NCI-H526 treated with DMSO at 0.1 percent for 48 hours (cell line): Measurements from ENCODE around the gene PARP6.
"Not testable (repeated sequence)": the region's sequence is repeated elsewhere in the genome, so short reads cannot be mapped to it uniquely, and the experiment has no call there.

Experiments used
- DNase-seq: peaks from one replicate; lab custom pipeline; 2025; lab: John Stamatoyannopoulos, UW

PARP6 gene

DNA sequence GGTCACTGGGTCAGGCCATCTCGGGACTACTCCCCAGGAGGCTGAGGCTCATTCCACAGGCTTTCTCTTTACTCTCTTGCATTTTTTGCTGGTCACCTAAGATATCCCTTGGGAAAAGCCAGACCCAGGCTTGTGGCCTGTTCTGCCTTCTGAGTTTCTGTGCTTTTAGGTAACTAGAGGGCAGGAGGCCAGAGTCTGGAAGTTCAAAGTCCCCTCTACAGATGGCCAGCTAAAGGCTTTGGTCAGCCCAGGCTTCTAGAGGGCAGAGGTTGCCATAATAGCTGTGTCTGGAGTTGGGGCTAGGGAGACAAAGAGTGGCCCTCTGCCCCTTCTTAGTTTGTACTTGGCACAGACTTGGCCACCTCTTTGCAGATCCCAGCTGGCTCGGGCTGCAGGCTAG, 8.4 kb upstream of the PARP6 start:
- DNase-seq: no peak

DNA sequence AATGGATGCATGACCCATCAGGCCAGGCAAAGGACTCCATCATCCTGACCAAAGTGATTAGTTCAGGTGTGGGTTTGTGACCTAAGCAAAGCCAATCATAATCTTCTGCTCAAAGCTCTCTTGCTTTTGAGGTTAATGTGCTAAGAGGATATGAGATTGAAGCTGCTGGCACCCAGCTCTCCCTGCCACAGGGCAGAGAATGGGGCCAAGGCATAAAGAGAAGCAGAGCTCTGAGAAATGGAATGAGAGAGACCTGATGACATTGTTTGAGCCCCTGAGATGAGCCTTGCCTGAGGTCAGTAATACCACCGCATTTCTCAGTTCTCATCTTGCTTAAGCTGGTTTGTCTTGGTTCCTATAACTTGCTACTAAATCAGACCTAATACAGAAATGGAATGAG, 6.4 kb upstream of the PARP6 start:
- DNase-seq: no peak

DNA sequence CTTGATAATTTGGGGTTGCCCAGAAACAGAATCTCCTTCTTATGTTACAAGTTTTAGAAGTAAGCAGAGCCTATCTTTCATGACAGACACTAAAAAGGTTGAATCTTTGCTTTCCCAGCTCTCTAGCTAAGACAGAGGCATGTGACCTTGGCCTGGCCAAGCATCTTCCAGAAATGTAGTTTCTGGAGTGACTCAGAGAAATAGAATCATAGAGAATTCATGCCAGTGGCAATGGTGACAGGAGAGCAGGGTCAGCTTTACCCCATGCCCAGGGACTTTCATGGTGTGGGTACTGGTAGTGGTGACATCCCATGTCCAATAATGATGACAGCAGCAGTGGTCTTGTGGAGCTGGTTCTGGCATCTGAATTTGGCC, 4.0 kb upstream of the PARP6 start:
- no peak for DNase-seq

DNA sequence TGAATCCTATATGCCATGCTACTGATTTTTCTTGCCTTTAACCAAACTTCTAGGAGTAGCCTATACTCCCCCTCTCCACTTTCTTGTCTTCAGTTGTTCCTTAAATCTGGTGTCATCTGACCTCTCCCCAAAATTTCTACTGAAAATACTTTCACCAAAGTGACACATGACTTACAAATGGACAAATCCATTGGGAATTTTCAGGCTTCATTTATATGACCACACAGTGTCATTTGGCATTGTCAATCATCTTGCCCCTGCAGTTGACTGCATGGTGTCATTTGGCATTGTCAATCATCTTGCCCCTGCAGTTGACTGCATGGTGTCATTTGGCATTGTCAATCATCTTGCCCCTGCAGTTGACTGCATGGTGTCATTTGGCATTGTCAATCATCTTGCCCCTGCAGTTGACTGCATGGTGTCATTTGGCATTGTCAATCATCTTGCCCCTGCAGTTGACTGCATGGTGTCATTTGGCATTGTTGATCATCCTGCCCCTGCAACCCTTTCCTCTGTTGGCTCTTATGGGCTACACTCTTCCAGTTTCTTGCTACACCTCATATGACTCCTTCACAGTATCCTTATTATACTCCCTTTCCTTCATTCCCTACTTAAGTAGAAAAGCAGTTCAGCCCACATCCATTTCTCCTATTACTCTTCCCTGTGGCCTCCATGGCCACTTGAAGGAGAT, 3.4 kb upstream of the PARP6 start:
- not testable (repeated sequence) for DNase-seq

DNA sequence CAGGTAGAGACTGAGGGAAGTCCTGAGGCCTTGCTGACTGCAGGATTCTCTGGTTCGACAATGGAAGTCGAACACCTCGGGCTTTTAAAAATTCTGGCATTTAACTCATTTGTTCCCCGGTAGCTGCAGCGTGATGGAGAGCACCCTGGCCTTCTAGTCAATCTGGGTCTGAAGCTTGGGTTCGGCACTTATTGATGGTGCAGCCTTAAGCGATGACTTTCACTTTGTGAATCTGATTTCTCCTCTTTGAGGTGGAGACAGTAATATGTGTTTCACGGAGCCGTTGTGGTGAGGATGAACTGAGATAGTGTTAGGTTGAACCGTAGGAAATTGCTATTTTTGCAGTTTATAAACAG, 621 bp upstream of the PARP6 start:
- no peak for DNase-seq

DNA sequence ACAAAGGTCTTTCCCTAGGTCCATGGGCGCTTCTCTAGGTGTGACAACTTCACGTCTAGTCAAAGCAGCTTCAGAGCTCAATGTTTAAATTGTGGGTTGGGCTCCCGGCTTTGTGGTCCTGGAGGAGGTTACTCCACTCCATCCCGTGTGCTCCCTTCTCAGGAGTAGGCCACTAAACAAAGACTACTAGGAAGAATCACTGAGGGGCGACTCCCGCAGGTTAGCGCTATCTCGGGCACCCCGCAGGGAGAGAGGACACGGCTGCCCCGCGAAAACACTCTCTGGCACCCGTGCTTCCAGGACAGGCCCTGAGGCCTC, 500 bp downstream of the PARP6 start:
- DNase-seq: peak; percentile 14

DNA sequence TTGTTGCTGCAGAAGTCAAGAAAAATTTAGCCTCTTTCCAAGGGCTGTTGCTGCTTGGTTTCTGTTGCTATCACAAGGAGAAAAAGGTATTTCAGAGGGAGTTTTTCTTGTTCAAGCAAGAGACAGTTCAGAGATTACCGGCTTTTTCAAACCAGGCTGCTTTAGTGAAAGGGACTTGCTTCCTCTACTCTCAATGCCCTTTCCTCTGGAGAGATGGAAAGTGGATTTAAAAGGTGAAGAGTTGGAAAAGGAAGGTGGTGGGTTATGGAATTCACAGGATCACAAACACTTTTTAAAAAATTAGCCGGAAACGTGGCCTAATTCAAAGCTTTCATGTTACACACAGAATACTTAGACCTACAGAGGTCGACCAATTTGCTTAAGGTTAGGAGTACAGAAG, 1.1 kb downstream of the PARP6 start:
- no peak for DNase-seq

DNA sequence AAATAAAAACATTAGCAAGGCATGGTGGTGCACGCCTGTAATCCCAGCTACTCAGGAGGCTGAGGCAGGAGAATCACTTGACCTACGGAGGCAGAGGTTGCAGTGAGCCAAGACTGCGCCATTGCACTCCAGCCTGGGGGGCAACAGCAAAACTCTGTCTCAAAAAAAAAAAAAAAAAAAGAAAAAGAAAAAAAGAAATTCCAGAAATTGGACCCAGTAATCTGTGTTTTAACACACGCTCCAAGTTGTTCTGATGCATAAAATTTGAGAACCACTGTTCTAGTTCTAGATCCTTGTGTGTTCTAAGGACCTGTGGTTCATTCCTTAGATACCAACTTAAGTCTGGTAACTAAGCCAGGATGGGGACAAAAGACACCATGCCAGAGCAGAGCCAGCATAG, 2.6 kb downstream of the PARP6 start:
- DNase-seq: no peak

DNA sequence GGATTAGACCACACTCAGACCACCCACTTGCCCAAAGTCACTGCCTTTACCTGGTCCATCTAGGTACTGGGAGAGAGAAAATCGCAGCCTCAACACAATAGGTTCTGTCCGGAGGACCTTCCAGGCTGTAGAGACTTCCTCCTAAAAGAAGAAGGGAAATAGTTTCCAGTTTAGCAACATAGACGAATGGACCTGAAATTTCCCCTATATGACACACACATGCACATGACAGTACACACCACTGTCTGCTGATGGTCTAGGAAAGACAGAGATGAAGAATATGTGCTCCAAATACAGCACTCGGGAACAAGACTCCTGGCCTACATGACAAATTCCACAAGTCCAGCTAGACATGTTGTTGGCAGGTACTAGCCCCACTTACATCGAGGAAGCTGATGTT, 7.3 kb downstream of the PARP6 start:
- DNase-seq: no peak

DNA sequence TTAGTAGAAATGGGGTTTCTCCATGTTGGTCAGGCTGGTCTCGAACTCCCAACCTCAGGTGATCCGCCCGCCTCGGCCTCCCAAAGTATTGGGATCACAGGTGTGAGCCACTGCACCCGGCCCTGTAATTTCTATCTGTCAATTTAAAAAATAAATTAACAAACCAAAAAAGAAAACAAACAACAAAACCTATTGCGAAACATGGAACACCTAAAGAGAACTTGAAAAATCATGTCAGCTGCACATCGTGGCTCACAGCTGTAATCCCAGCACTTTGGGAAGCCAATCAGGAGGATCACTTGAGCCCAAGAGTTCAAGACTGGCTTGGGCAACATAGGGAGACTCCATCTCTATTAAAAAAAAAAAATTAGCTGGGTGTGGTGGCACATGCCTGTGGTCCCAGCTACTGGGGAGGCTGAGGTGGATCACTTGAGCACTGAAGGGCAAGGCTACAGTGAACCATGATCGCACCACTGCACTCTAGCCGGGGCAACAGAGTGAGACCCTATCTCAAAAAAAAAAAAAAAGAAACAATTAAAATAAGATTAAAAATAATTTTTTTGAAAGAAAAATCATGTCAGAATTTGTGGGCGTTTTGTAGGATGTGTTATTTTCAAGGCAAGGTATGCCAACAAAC, 19.6 kb downstream of the PARP6 start:
- no peak for DNase-seq

DNA sequence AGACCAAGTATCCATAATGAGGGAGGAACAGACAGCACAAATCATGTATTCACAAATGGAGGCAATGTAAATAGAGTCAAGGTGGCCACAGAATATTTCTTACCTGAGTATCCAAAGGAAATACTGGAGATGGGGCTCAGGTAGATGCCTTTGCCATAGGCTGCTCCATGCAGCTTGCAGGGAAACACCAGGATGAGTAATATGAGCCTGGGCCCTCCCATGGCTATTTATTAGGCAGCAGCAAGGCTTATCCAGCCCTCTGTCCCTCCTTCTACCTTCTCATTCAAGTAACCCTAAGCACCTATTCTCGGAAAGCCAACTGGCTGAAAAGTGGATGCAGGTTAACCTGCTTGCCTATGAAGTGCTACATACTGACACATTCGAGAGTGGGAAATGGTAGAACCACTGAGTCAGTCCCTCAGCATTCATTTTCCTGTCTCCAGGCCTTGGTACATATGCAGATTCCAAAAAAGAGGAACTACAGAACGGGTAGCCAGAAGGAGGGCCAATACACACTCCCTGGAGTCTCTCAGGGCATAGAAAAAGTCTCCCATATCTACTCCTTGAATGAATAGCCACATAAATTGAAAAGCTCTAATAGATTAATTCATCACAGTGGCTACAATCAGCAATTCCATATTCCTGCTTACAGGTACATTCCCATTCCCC, 23.1 kb downstream of the PARP6 start:
- no peak for DNase-seq

DNA sequence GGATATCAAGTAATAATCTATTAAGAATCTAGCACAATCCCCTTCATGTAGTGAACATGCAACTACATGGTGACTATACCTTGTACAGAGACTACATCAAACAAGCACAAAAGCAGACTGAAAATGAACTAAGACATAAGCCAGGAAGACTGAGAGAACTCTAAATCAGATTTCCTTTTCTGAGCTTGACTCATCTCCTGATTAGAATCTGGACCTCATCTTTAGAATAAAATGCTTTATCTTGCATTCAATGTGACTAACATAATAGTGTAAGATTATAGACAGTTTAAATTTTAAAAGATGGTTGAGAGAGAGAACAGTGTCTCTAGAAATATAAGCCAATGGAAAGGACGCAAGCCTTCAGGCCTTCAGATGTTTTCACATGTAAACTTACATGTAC, 23.8 kb downstream of the PARP6 start:
- no peak for DNase-seq

DNA sequence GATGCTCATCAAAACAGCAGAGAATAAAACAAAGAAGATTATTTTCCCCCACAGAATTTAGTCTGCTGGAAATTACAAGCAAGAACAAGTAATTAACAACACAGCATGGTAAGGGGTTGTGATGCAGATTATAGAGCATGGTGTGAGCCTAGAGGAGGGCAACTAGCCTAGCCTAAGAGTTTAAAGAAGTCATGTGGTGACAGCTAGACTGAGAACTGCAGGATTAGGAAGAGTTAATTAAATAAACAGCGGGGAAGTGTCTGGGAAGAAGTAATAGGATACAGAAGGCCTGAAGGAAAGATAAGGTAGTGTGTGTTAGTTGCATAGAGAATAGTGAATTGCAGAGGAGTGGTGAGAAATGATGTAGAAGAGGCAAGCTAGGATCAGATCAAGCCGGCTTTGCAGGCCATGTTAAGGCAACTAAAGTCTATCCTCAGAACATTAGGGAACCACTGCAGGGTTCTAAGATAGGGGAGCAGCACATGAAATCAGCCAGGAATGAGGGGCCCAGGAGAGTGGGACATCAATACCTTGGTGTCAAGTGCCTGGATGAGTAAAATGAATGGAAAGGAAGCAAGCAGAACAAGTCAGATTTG, 29.5 kb downstream of the PARP6 start:
- DNase-seq: no peak

DNA sequence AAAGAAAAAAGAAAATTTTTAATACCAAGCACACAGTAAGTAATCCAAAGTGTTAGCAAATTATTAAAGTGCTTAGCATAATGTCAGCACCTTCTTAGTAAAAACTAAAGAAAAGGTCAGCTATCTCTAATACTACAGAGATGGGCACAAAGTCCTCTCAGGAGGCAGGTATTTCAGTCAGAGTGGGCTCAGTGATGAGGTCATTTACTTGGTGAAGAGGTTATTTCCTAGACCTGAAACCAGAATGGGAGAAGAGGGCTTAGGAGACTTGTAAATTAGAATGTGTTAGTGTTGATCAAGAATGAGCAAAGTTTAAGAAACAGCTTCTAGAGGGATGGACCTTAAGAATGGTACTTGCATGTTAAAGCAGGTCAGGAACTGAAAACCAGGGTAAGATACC, 32.7 kb downstream of the PARP6 start:
- DNase-seq: no peak

DNA sequence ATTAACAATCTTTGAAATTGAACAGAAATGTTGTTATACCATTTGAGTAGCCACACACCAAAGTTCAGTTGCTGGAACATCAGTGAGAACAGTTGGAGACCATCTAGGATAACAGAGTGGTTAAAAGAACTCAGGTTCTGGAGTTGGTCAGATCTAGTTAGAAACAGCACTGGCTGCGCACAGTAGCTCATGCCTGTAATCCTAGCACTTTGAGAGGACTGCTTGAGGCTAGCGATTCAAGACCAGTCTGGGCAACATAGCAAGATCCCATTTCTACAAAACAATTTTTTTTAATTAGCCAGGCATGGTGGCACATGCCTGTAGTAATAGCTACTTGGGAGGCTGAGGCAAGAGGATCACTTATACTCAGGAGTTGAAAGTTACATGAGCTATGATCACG, 33.8 kb downstream of the PARP6 start:
- DNase-seq: no peak

DNA sequence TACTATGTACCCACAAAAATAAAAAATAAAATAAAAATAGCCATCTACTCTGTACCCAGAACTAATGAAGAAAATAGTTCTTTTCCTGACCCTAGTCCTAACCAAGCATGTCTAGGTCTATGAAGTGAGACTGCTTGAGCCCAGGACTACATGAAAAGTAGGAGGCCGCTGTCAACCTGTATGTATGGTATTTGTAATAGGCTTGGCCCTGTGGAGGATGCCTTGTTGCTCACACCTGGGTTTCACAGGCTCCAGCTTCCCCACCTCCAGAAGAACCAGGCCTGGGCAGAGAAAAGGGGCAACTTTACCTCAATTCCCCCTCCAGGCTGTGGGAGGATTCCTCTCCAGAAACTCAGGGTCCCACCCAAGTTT, 34.5 kb downstream of the PARP6 start:
- DNase-seq: no peak

DNA sequence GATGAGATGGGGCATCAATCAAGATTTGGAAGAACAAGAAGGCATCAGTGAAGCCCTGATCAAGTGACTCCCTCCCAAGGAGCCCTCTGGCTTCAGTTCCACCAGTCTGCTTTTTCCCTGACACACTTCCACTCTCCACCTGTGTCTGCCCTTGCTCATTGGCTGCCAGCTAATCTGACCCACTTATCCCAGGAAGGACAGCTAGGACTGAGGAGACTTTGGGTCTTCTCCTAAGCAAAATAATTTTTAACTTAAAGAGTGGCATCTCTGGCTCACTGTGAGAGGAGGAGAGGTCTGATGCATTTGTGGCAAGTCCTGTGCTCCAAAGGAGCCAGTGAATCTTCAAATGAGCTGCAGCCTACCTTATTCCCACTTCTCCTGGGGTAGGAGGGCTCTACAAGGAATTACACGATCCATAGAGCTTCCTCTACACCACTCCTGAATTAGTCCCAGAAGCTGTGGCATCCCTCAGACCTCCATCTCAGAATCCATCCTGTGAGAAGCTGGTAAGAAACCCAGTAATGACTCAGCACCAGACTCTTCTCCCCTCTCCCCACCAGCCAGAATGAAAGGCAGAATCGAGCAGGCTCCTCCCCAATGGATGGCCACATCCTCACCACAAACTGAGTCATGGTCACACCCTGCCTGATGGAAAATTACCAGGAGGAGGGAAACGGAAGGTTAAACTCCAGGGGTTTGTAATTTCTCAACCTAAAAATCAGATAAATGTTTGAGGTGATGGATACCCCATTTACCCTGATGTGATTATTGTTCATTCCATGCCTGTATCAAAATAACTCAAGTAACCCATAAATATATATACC, 35.1 kb downstream of the PARP6 start:
- no peak for DNase-seq

DNA sequence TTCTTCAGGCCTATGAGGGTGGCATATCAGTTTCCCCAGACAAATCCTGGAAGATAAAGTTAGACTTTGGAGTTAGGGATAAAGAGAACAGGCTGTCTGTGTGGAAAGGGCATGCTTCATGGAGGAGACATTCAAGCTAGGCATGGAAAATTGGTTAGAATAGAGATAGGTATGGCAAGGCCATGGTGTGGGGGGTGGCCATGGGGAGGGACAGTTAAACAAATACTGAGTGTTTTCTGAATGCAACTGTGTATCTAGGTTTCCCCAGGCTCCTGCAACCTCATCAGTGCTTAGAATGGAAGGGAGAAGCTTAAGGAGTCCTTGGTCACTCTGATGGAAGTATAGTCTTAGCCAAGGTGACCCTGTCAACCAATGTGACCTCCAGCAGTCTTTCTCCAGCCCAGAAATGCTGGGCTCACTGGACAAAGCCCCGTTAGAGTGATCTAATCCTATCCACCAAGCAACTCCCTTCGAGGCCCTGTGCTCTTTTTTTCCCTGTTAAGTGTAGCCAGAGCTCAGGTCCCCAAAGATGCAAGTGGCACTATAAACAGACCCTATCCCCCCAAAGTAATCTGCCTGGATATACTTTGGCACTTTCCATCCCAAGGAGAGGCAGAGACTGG, 35.9 kb downstream of the PARP6 start:
- DNase-seq: no peak

DNA sequence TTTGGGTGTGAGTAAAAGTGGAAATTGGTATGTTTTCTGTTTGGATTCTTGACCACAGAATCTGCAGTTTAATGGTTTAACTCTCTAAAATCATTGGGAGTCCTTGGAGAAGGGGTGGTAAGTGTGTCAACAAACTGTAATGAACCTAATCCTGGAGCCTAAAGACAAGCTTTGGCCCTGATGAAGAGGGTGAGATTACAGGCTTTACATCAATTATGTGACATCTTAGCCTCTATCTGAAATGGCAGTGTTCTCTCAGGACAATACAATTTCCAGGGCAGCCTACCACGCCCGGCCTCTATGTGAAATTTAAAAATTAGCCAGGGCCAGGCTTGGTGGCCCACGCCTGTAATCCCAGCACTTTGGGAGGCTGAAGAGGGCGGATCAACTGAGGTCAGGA, 37.1 kb downstream of the PARP6 start:
- DNase-seq: no peak

DNA sequence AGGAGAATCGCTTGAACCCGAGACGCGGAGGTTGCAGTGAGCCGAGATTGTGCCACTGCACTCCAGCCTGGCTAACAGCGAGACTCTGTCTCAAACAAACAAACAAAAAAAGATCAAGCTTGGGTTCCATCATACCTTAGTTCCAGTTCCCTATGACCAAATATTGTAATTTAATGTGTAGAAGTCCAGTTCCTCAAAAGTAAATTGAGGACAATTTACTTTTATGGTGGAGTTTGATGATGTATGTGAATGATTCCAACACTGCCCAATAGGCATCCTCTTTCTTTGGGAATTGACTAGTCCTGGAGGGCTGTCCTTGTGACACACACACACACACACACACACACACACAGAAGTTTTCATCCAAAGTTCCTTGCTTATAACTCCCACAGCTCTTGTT, 38.6 kb downstream of the PARP6 start:
- DNase-seq: no peak

DNA sequence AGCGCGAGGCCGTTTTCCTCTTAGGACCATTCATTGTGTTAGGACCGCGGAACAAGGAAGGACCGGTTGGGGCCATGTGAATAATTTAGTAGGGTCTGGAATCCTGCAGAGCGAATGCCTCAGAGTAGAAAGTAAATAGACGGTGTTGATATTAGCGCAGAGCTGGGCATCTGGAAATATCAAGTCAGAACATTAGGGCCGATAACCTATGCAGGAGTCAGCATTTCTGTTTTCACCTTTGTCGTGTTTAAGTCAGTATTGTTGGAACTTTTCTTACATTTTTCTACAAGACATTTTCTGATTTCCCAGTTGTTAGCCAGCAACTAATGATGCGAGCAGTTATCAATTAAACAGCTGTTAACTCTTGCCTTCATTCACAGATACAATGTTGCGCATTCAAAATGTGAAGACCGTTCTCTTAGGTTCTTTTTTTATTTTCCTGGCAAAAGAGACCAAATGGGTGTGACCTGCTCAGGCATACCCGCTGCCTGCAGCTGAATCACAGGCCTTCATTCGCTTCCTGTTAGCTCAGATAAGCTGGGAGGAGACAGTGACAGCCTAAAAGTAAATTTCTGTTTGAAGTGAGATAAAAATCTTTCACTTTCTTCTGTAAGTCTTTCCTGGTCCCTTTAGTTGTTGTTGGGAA, 40.4 kb downstream of the PARP6 start:
- DNase-seq: peak; percentile 87
